Neuron (in vitro differentiated cells): ENCODE results near the gene NDUFS5.

ENCODE experiments used
- H2AFZ ChIP-seq: one replicate; pipeline ENCODE4 v1.6.1; 2013; ENCODE audit warnings: low read depth, mild to moderate bottlenecking, inconsistent platforms, low read length, moderate library complexity
- H3K27me3 ChIP-seq: one replicate; pipeline ENCODE4 v1.6.1; 2013; ENCODE audit warnings: low read length; ENCODE audit not compliant: insufficient read depth
- H3K36me3 ChIP-seq: one replicate; pipeline ENCODE4 v1.6.1; 2013; ENCODE audit warnings: low read length; ENCODE audit not compliant: insufficient read depth
- H3K4me1 ChIP-seq: one replicate; pipeline ENCODE4 v1.6.1; 2013; ENCODE audit warnings: low read length; ENCODE audit not compliant: insufficient read depth
- H3K4me3 ChIP-seq: 2 replicates; pipeline ENCODE4 v1.5.1; 2013; ENCODE audit warnings: mild to moderate bottlenecking, low read length, moderate library complexity
- H3K9me3 ChIP-seq: one replicate; pipeline ENCODE4 v1.6.1; 2013; ENCODE audit warnings: low read length

NDUFS5 gene

GRCh38 chr1:39082811-39083576, 56.8 kb downstream of the NDUFS5 start:
- no peaks in the 10 kb centered on the region for H3K9me3 ChIP-seq
- H2AFZ ChIP-seq: no peak overlapping the region
- H3K36me3 ChIP-seq: peaks cover 4% of the 10 kb centered on the region
- H3K27me3 ChIP-seq: no peaks in the 10 kb centered on the region
- H3K4me3 ChIP-seq: peak overlapping the region; percentile 52
- H3K4me1 ChIP-seq: peaks cover 11% of the 10 kb centered on the region

GRCh38 chr1:39084191-39084590, 58.0 kb downstream of the NDUFS5 start:
- no peaks in the 10 kb centered on the region for H3K9me3 ChIP-seq
- H3K4me1 ChIP-seq: peaks cover 11% of the 10 kb centered on the region
- H2AFZ ChIP-seq: no peak overlapping the region
- no peak overlapping the region for H3K4me3 ChIP-seq
- peaks cover 4% of the 10 kb centered on the region for H3K36me3 ChIP-seq
- H3K27me3 ChIP-seq: no peaks in the 10 kb centered on the region
